ENCODE measurements around the gene CCDC200.

Gene CCDC200

DNA sequence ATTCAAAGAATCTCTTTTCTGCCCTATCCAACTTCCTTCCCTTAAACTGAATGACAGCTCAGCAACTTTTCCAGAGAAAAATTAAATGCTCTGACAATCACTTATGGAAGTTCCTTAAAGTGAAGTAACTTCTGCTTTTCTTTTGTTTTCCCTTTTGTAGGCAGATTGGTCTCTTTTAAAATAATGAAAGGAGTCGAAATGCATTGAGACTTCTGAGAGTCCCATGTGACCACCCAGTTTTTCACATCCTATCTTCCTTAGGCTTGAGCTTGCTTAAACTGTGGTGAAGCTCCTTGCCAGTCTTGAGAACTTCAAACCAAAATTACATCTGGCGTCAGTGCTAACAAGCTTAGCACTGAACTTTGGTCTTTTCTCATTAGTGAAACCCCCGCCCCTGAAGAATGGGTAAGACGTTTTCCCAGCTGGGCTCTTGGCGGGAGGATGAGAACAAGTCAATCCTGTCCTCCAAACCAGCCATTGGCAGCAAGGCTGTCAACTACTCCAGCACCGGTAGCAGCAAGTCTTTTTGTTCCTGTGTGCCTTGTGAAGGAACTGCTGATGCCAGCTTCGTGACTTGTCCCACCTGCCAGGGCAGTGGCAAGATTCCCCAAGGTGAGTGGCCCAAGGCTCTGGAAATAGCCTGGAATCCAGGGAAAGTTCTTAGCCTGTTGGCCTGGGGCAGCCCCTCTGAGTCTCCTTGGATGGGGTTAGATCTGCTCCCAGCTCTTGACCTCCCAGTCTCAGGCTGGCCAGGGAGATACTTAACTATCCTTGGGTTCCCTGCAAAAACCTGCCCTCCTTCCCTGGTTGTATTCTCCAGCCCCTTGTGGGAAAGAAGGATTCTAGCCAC, 15.6 kb downstream of the CCDC200 start:
- H3K79me2 ChIP-seq (ENCODE audit: insufficient read depth, low read length), result no peaks in the 10 kb centered on the region
- H3F3A ChIP-seq (ENCODE audit: insufficient read depth, low read length), result no peaks in the 10 kb centered on the region
- H4K20me1 ChIP-seq (ENCODE audit: insufficient read depth, low read length), result no peaks in the 10 kb centered on the region
- no peaks in the 10 kb centered on the region for H3K27me3 ChIP-seq (ENCODE audit: insufficient read depth, low read length)
- H2AFZ ChIP-seq (ENCODE audit: low read length), result no peak overlapping the region
- peak overlapping the region; percentile 82 for H3K4me2 ChIP-seq (ENCODE audit: low read length)
- H3K36me3 ChIP-seq (ENCODE audit: insufficient read depth, low read length), result peaks cover 13% of the 10 kb centered on the region; the same call in 1 of the 2 replicates
- no peaks in the 10 kb centered on the region for H3K9me2 ChIP-seq (ENCODE audit: low read depth, low read length)
- H3K4me1 ChIP-seq (ENCODE audit: insufficient read depth, low read length, severe bottlenecking), result peaks cover 26% of the 10 kb centered on the region
- peak overlapping the region; percentile 66 for H3K4me3 ChIP-seq (ENCODE audit: low read depth, low read length, poor library complexity, severe bottlenecking)
- TF ChIP-seq, protein P1, sequence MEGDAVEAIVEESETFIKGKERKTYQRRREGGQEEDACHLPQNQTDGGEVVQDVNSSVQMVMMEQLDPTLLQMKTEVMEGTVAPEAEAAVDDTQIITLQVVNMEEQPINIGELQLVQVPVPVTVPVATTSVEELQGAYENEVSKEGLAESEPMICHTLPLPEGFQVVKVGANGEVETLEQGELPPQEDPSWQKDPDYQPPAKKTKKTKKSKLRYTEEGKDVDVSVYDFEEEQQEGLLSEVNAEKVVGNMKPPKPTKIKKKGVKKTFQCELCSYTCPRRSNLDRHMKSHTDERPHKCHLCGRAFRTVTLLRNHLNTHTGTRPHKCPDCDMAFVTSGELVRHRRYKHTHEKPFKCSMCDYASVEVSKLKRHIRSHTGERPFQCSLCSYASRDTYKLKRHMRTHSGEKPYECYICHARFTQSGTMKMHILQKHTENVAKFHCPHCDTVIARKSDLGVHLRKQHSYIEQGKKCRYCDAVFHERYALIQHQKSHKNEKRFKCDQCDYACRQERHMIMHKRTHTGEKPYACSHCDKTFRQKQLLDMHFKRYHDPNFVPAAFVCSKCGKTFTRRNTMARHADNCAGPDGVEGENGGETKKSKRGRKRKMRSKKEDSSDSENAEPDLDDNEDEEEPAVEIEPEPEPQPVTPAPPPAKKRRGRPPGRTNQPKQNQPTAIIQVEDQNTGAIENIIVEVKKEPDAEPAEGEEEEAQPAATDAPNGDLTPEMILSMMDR (IDR thresholded peaks at IDR 0.05; ENCODE audit: low read length), result no peak
- TF ChIP-seq EZH2 (IDR thresholded peaks at IDR 0.05; ENCODE audit: borderline replicate concordance, low read length), result no peak
- H3K9ac ChIP-seq (ENCODE audit: low read length), result peak overlapping the region; percentile 61; the same call in 1 of the 2 replicates
- no peaks in the 10 kb centered on the region for H3K9me3 ChIP-seq (ENCODE audit: low read length)
- H3K27ac ChIP-seq (ENCODE audit: low read depth, low read length, poor library complexity, severe bottlenecking), result peak overlapping the region; percentile 37

DNA sequence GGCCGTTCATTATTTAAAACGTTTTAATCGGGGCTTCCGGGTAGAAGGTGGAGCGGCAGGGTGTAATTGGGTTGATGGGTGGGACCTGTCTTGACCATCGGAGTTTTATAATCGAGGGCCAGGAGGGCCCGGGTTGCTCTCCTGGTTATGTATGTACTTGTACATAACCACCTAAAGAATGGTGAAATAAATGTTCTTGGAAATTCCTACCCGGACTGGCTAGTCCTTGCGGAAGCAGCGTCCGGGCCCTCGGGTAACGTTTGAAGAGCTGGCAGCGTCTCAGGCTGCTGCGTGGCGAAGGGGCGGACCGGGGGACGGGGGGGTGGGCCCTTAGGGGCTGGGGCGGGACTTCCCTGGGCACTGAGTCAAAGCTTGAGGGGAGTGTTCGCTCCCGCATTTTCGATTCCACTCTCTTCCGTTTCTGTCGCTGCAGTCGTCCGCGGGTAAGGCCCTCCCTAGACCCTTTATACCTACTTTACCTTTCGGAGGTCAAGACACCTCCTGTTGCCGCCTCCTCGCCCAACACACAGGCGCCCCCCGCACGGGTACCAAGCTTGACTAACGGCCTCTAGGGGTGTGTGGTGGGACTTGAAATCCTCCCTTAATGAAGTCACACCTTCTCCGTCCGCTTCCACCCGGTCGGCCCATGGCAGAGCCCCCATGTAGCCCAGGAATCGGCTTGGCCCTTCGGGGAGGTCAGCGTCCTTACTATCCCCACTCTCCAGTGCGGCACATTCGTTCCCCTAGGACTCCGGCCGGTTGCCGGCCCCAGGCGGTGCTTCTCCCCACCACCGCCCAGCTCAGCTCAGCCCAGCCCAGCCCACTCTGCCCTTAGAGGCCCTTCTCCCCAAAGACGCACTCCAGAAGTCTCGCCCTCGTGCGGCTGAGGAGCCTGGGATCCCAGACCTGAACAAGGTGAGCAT, 16.7 kb downstream of the CCDC200 start, which contains the start of gene TMEM106A:
Gene TMEM106A (plus strand): TSS at position 396 of the 923 bp plus-strand sequence. CDS start 1,167 bp downstream, outside the sequence.
- Histone ChIP-seq H3K9me3 (ENCODE audit: low read length) (no peaks in the 10 kb centered on the region), H3K27ac (ENCODE audit: low read depth, low read length, poor library complexity, severe bottlenecking) (peak within 1 kb of the TSS; percentile 46), H3K36me3 (ENCODE audit: insufficient read depth, low read length) (peaks cover 17% of the 10 kb centered on the region; the same call in 1 of the 2 replicates), H3K9me2 (ENCODE audit: low read depth, low read length) (no peaks in the 10 kb centered on the region), H3K27me3 (ENCODE audit: insufficient read depth, low read length) (no peaks in the 10 kb centered on the region), H3K9ac (ENCODE audit: low read length) (peak within 1 kb of the TSS; percentile 71), H4K20me1 (ENCODE audit: insufficient read depth, low read length) (no peaks in the 10 kb centered on the region), H3K79me2 (ENCODE audit: insufficient read depth, low read length) (no peaks in the 10 kb centered on the region), H3K4me2 (ENCODE audit: low read length) (peak within 1 kb of the TSS; percentile 82), H3K4me1 (ENCODE audit: insufficient read depth, low read length, severe bottlenecking) (peaks cover 26% of the 10 kb centered on the region), H2AFZ (ENCODE audit: low read length) (peak within 1 kb of the TSS; percentile 32; the same call in 1 of the 2 replicates), H3F3A (ENCODE audit: insufficient read depth, low read length) (no peaks in the 10 kb centered on the region), H3K4me3 (ENCODE audit: low read depth, low read length, poor library complexity, severe bottlenecking) (peak within 1 kb of the TSS; percentile 66)
- no peak for TF ChIP-seq EZH2 (IDR thresholded peaks at IDR 0.05; ENCODE audit: borderline replicate concordance, low read length)
- TF ChIP-seq, protein P1 (IDR thresholded peaks at IDR 0.05; ENCODE audit: low read length), result peak; percentile 56

DNA sequence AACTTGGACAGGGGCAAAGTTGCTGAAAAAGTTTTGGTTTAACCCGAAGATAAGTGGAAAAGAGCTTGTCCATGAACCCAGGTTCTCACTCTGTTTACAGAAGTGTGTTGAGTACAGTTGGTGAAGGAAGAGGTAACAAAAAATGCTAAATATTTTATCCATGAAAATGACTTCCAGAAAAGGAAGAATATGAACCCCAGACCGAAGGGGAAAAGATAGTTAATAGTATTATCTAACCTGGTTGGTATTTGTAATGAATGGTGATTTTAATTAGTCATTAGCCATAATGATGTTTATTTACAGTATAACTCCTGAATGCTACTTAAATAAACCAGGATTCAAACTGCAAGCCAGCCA, 17.3 kb downstream of the CCDC200 start:
- TF ChIP-seq, protein P1 (IDR thresholded peaks at IDR 0.05; ENCODE audit: low read length), result no peak
- TF ChIP-seq EZH2 (IDR thresholded peaks at IDR 0.05; ENCODE audit: borderline replicate concordance, low read length), result no peak
- H3K27ac ChIP-seq (ENCODE audit: low read depth, low read length, poor library complexity, severe bottlenecking), result peak overlapping the region; percentile 46
- peaks cover 26% of the 10 kb centered on the region for H3K4me1 ChIP-seq (ENCODE audit: insufficient read depth, low read length, severe bottlenecking)
- H3K9ac ChIP-seq (ENCODE audit: low read length), result peak overlapping the region; percentile 71
- no peaks in the 10 kb centered on the region for H3F3A ChIP-seq (ENCODE audit: insufficient read depth, low read length)
- H3K9me2 ChIP-seq (ENCODE audit: low read depth, low read length), result no peaks in the 10 kb centered on the region
- H3K4me3 ChIP-seq (ENCODE audit: low read depth, low read length, poor library complexity, severe bottlenecking), result peak overlapping the region; percentile 66
- H3K4me2 ChIP-seq (ENCODE audit: low read length), result peak overlapping the region; percentile 82
- peak overlapping the region; percentile 32; the same call in 1 of the 2 replicates for H2AFZ ChIP-seq (ENCODE audit: low read length)
- H3K27me3 ChIP-seq (ENCODE audit: insufficient read depth, low read length), result no peaks in the 10 kb centered on the region
- H3K79me2 ChIP-seq (ENCODE audit: insufficient read depth, low read length), result no peaks in the 10 kb centered on the region
- no peaks in the 10 kb centered on the region for H3K9me3 ChIP-seq (ENCODE audit: low read length)
- H3K36me3 ChIP-seq (ENCODE audit: insufficient read depth, low read length), result peaks cover 17% of the 10 kb centered on the region; the same call in 1 of the 2 replicates
- H4K20me1 ChIP-seq (ENCODE audit: insufficient read depth, low read length), result no peaks in the 10 kb centered on the region
